ENCODE results near the gene CRACR2B.
A peak's percentile ranks its signal among the peaks of the same experiment; 100 is the strongest.

CRACR2B gene

GRCh38 chr11:827897-828192, at the start of gene CRACR2B:
Gene CRACR2B (plus strand): TSS chr11:827919. CDS start chr11:828608, 689 bp downstream.
- no peak for DNase-seq

- DNase-seq, result no peak
These were observed 48.5 kb upstream of the CRACR2B start for GRCh38 chr11:778976-779954.

- DNase-seq, result no peak
These were observed 47.7 kb upstream of the CRACR2B start for GRCh38 chr11:779955-780532.

GRCh38 chr11:782264-783174, 45.2 kb upstream of the CRACR2B start:
- DNase-seq, result no peak

GRCh38 chr11:783581-784015, 44.1 kb upstream of the CRACR2B start:
- DNase-seq, result peak; percentile 89

- no peak for DNase-seq
These were observed 41.3 kb upstream of the CRACR2B start for GRCh38 chr11:786235-787083.

GRCh38 chr11:787084-787675, 40.5 kb upstream of the CRACR2B start:
- no peak for DNase-seq

GRCh38 chr11:788009-788640, 39.6 kb upstream of the CRACR2B start:
- DNase-seq, result no peak

GRCh38 chr11:788953-789940, 38.5 kb upstream of the CRACR2B start:
- DNase-seq, result no peak

- peak; percentile 48 for DNase-seq
These were observed 37.8 kb upstream of the CRACR2B start, which contains the start of gene CEND1 for GRCh38 chr11:789943-790342. Gene CEND1 (minus strand): TSS chr11:790090. CDS start chr11:788576, 1,514 bp downstream.

- DNase-seq, result no peak
These were observed 36.8 kb upstream of the CRACR2B start for GRCh38 chr11:790721-791564.

GRCh38 chr11:791658-792534, 35.8 kb upstream of the CRACR2B start:
- no peak for DNase-seq

- DNase-seq, result no peak
These were observed 35.2 kb upstream of the CRACR2B start for GRCh38 chr11:792535-792821.

GRCh38 chr11:792873-793272, 34.8 kb upstream of the CRACR2B start:
- DNase-seq, result no peak

- no peak for DNase-seq
These were observed 34.2 kb upstream of the CRACR2B start for GRCh38 chr11:793556-793955.

GRCh38 chr11:794013-794765, 33.5 kb upstream of the CRACR2B start:
- DNase-seq, result no peak

Data from fibroblast of skin of right biceps (primary cell).